H1 (cell line): ENCODE data around the gene ACYP1. TPM values are rescaled to one million over a fixed set of nuclear protein-coding genes. Genes with fewer than 3 reads are reported as not detected.

Experiments
- CTCF ChIA-PET: fragments of 300-600 bp; sonication (Branson Sonifier 250); formaldehyde crosslinking; loops from one replicate; lab custom pipeline; 2021; ENCODE audit not compliant: partially characterized antibody; lab: Charles Lee
- POLR2A ChIA-PET: fragments of 300-600 bp; sonication (Branson Sonifier 250); formaldehyde crosslinking; loops from one replicate; lab custom pipeline; 2021; ENCODE audit warnings: inconsistent platforms; ENCODE audit not compliant: partially characterized antibody; lab: Charles Lee
- DNase-seq, 2 experiments: peaks; one replicate each; pipeline versions ENCODE4 v3.0.0 to v3.0.0-alpha.2; 2010 to 2022; ENCODE audit warnings: low spot score in 2 of 2, low read depth in 1 of 2, mixed read lengths in 1 of 2
- FAIRE-seq: peaks from 2 replicates; lab custom pipeline; 2011; peaks lifted over from hg19 to GRCh38; lab: Jason Lieb, UNC
- H2AFZ ChIP-seq: 2 replicates; pipeline ENCODE4 v1.8.1; 2012; ENCODE audit warnings: low read length, inconsistent platforms
- H2AK5ac ChIP-seq: 2 replicates; pipeline ENCODE4 v1.6.1; 2013; ENCODE audit warnings: low read depth, low read length
- H2BK120ac ChIP-seq: replicated peaks from 2 replicates; pipeline ENCODE3; 2013; ENCODE audit warnings: low read depth, low read length, inconsistent platforms
- H2BK12ac ChIP-seq: 2 replicates; pipeline ENCODE4 v1.6.1; 2013; ENCODE audit warnings: low read depth, low read length
- H2BK15ac ChIP-seq: 2 replicates; pipeline ENCODE4 v1.6.1; 2013; ENCODE audit warnings: low read length
- H2BK20ac ChIP-seq: 2 replicates; pipeline ENCODE4 v1.6.1; 2013; ENCODE audit warnings: low read length
- H2BK5ac ChIP-seq: 2 replicates; pipeline ENCODE4 v1.6.1; 2013; ENCODE audit warnings: low read depth, low read length
- H3K14ac ChIP-seq: 2 replicates; pipeline ENCODE4 v1.6.1; 2013; ENCODE audit warnings: inconsistent platforms; ENCODE audit not compliant: insufficient read length
- H3K18ac ChIP-seq: 2 replicates; pipeline ENCODE4 v1.6.1; 2013; ENCODE audit warnings: low read length; ENCODE audit errors: extremely low read depth
- H3K23ac ChIP-seq: 2 replicates; pipeline ENCODE4 v1.6.1; 2013; ENCODE audit warnings: inconsistent platforms; ENCODE audit not compliant: insufficient read length
- H3K23me2 ChIP-seq: 2 replicates; pipeline ENCODE4 v1.6.1; 2013; ENCODE audit warnings: low read depth, low read length
- H3K27ac ChIP-seq: 2 replicates; pipeline ENCODE4 v1.6.1; 2011; ENCODE audit warnings: low read depth, low read length, inconsistent platforms
- H3K27me3 ChIP-seq, 4 experiments: replicated peaks in 1 of 4; 1 replicate in 1 of 4; 2 replicates in 3 of 4; pipeline versions ENCODE4 v1.6.1 to v1.8.1; 2011 to 2013; ENCODE audit warnings: low read length in 3 of 4, mild to moderate bottlenecking in 3 of 4, inconsistent platforms in 2 of 4, mixed read lengths in 2 of 4, moderate library complexity in 1 of 4; ENCODE audit not compliant: control insufficient read depth in 3 of 4, insufficient read depth in 3 of 4; ENCODE audit errors: extremely low read depth in 1 of 4
- H3K36me3 ChIP-seq, 4 experiments: 2 replicates each; pipeline versions ENCODE4 v1.6.1 to v1.8.1; 2011 to 2013; ENCODE audit warnings: mild to moderate bottlenecking in 4 of 4, low read length in 3 of 4, moderate library complexity in 2 of 4, control low read depth in 1 of 4, inconsistent platforms in 1 of 4; ENCODE audit not compliant: insufficient read depth in 4 of 4, control insufficient read depth in 2 of 4
- H3K4ac ChIP-seq: replicated peaks from 2 replicates; pipeline ENCODE3; 2013; ENCODE audit warnings: low read length, low read depth, mixed read lengths, inconsistent platforms; ENCODE audit not compliant: insufficient read length
- H3K4me1 ChIP-seq, 4 experiments: replicated peaks in 1 of 4; 1 replicate in 1 of 4; 2 replicates in 3 of 4; pipeline versions ENCODE4 v1.6.1 to v1.8.1; 2011 to 2013; ENCODE audit warnings: low read length in 3 of 4, inconsistent platforms in 2 of 4, mixed read lengths in 1 of 4; ENCODE audit not compliant: insufficient read depth in 4 of 4, control insufficient read depth in 3 of 4
- H3K4me2 ChIP-seq, 2 experiments: 2 replicates each; pipeline versions ENCODE4 v1.6.1 to v1.8.1; 2011 to 2013; ENCODE audit warnings: low read depth in 2 of 2, low read length in 2 of 2, control low read depth in 1 of 2, inconsistent platforms in 1 of 2, mild to moderate bottlenecking in 1 of 2; ENCODE audit not compliant: insufficient read depth in 1 of 2
- H3K4me3 ChIP-seq, 4 experiments: fragments of 200-600, 300-600 bp in 1 of 4; sonication (generic), shearing (Covaris generic), sonication (Bioruptor Twin) in 1 of 4; 2 replicates each; pipeline versions ENCODE4 v1.5.1 to v1.8.1; 2011 to 2016; ENCODE audit warnings: low read length in 4 of 4, low read depth in 3 of 4, control low read depth in 2 of 4, inconsistent platforms in 2 of 4, mild to moderate bottlenecking in 2 of 4, mixed read lengths in 1 of 4, moderate library complexity in 1 of 4; ENCODE audit not compliant: insufficient read depth in 2 of 4; ENCODE audit errors: extremely low read depth in 1 of 4
- H3K56ac ChIP-seq: replicated peaks from 2 replicates; pipeline ENCODE3; 2013; ENCODE audit warnings: low read depth, mild to moderate bottlenecking, mixed read lengths, low read length, inconsistent platforms; ENCODE audit not compliant: insufficient read length
- H3K79me1 ChIP-seq: 2 replicates; pipeline ENCODE4 v1.6.1; 2013; ENCODE audit warnings: low read depth, low read length, control low read depth
- H3K79me2 ChIP-seq, 2 experiments: 2 replicates each; pipeline versions ENCODE4 v1.6.1 to v1.8.1; 2012 to 2013; ENCODE audit warnings: low read length in 2 of 2, mild to moderate bottlenecking in 2 of 2, inconsistent platforms in 1 of 2; ENCODE audit not compliant: insufficient read depth in 2 of 2, control insufficient read depth in 1 of 2
- H3K9ac ChIP-seq, 4 experiments: replicated peaks in 1 of 4; 1 replicate in 1 of 4; 2 replicates in 3 of 4; pipeline versions ENCODE4 v1.6.1 to v1.8.1; 2011 to 2013; ENCODE audit warnings: low read depth in 3 of 4, low read length in 3 of 4, control low read depth in 2 of 4, mild to moderate bottlenecking in 2 of 4, moderate library complexity in 2 of 4, inconsistent platforms in 1 of 4; ENCODE audit errors: extremely low read depth in 1 of 4
- H3K9me3 ChIP-seq, 2 experiments: 2 replicates each; pipeline versions ENCODE4 v1.6.1 to v1.8.1; 2012 to 2013; ENCODE audit warnings: mild to moderate bottlenecking in 2 of 2, moderate library complexity in 2 of 2, control low read depth in 1 of 2, inconsistent platforms in 1 of 2, low read depth in 1 of 2, low read length in 1 of 2, mixed read lengths in 1 of 2; ENCODE audit not compliant: insufficient read depth in 2 of 2
- H4K20me1 ChIP-seq, 2 experiments: replicated peaks in 1 of 2; 2 replicates each; pipeline versions ENCODE3 to v1.8.1; 2011 to 2013; ENCODE audit warnings: inconsistent platforms in 2 of 2, low read length in 2 of 2, mild to moderate bottlenecking in 1 of 2; ENCODE audit not compliant: insufficient read depth in 2 of 2, control insufficient read depth in 1 of 2
- H4K5ac ChIP-seq: 2 replicates; pipeline ENCODE4 v1.6.1; 2013; ENCODE audit warnings: low read length, low read depth, mixed read lengths, inconsistent platforms; ENCODE audit not compliant: insufficient read length
- H4K8ac ChIP-seq: 2 replicates; pipeline ENCODE4 v1.8.0; 2013; ENCODE audit warnings: mild to moderate bottlenecking, moderate library complexity, low read length, inconsistent platforms; ENCODE audit not compliant: insufficient read depth; ENCODE audit errors: extremely low read depth
- H4K91ac ChIP-seq: replicated peaks from 2 replicates; pipeline ENCODE3; 2013; ENCODE audit warnings: low read length, mixed read lengths, inconsistent platforms; ENCODE audit not compliant: insufficient read length
- CHD1 ChIP-seq: IDR thresholded peaks from 2 replicates; pipeline ENCODE4 v1.6.1; 2012; ENCODE audit warnings: low read depth, low read length, improper control_type of control experiment
- EP300 ChIP-seq, 2 experiments: IDR thresholded peaks; 1 replicate in 1 of 2; 2 replicates in 1 of 2; pipeline ENCODE4 v1.6.1; 2011 to 2012; ENCODE audit warnings: low read depth in 2 of 2, low read length in 2 of 2, mild to moderate bottlenecking in 2 of 2, borderline replicate concordance in 1 of 2, inconsistent platforms in 1 of 2, moderate library complexity in 1 of 2
- MAFK ChIP-seq: IDR thresholded peaks from 2 replicates; pipeline ENCODE4 v1.6.1; 2012; ENCODE audit warnings: low read depth, mild to moderate bottlenecking, improper control_type of control experiment, low read length
- POLR2A ChIP-seq, 2 experiments: IDR thresholded peaks; 1 replicate in 1 of 2; 2 replicates in 1 of 2; pipeline ENCODE4 v1.6.1; 2011; ENCODE audit warnings: low read depth in 2 of 2, low read length in 2 of 2, mild to moderate bottlenecking in 2 of 2; ENCODE audit errors: control extremely low read depth in 1 of 2
- RBBP5 ChIP-seq: IDR thresholded peaks from 2 replicates; pipeline ENCODE4 v1.7.1; 2012; ENCODE audit warnings: low read depth, mild to moderate bottlenecking, inconsistent platforms, low read length, moderate library complexity, borderline replicate concordance
- WGBS, 2 experiments: shearing (Covaris generic) in 1 of 2; methylation state at CpG; one replicate each; pipeline versions ENCODE4 v1.1.6 to v1.1.7; 2013 to 2015; ENCODE audit warnings: low lambda C conversion rate in 2 of 2, mixed read lengths in 2 of 2, inconsistent platforms in 1 of 2, low coverage in 1 of 2, missing lambda C conversion rate in 1 of 2; ENCODE audit not compliant: insufficient replicate concordance in 2 of 2, insufficient coverage in 1 of 2, insufficient read length in 1 of 2; ENCODE audit errors: extremely low coverage in 1 of 2, missing lambda C conversion rate in 1 of 2; 5-methylcytosine and 5-hydroxymethylcytosine counted together
- polyA plus RNA-seq, 7 experiments: library from polyadenylated mRNA; depleted of rRNA in 3 of 7; stranded (reverse) in 5 of 7; unstranded in 2 of 7; fragments of >200 nt in 5 of 7; fragments of 200-250 nt in 2 of 7; gene quantifications; 1 replicate in 5 of 7; 2 replicates in 1 of 7; 4 replicates in 1 of 7; pipeline versions ENCODE4 v1.2.1 to v1.2.3, GENCODE V29; 2011 to 2013; ENCODE audit warnings: missing spikeins in 2 of 7, mixed read lengths in 2 of 7
- total RNA-seq: library from RNA; stranded (reverse); fragmentation: NEBNext Ultra II Directional; extraction: Animal tissue kit (Norgen Biotek cat#: 25700); gene quantifications from 2 replicates; pipeline ENCODE4 v1.2.1, GENCODE V29; 2021

ACYP1 gene
- total and polyA plus RNA-seq, 2 of the 8 experiments (the other 6 are each of a cell fraction or from before 2014, with no cell fraction given) = 22.3 to 24.8 TPM

- no peak overlapping the region for H4K91ac ChIP-seq
- no peak overlapping the region for H2BK120ac ChIP-seq
- H3K9me3 ChIP-seq = no peaks in the 10 kb centered on the region
- H3K79me2 ChIP-seq = no peaks in the 10 kb centered on the region
- no peaks in the 10 kb centered on the region; a peak in 1 of 8 replicates for H3K36me3 ChIP-seq
- H3K9ac ChIP-seq = no peak overlapping the region
- H2BK12ac ChIP-seq = no peak overlapping the region
- no peak overlapping the region for H4K8ac ChIP-seq
- no peak overlapping the region for H2AK5ac ChIP-seq
- CTCF ChIA-PET = interaction anchor here (1.6 to 2.8 kb wide), 4 partner anchors 27 to 104 kb away, joined by 3 to 17 read pairs (median 8); no protein-coding TSS in a partner anchor
- no peak overlapping the region for H3K18ac ChIP-seq
- POLR2A ChIA-PET = interaction anchor here (1.0 to 3.0 kb wide), 4 partner anchors 12 to 26 kb away, joined by 3 to 15 read pairs (median 6); partner anchors contain the start of genes ACYP1 and ZC2HC1C
- H3K23me2 ChIP-seq = no peaks in the 10 kb centered on the region; the same call in 1 of the 2 replicates
- FAIRE-seq = no peak
- no peak overlapping the region for H2BK20ac ChIP-seq
- H3K4ac ChIP-seq = no peak overlapping the region
- no peak overlapping the region for H3K23ac ChIP-seq
- H3K56ac ChIP-seq = no peak overlapping the region
- H4K20me1 ChIP-seq = no peaks in the 10 kb centered on the region
- no peaks in the 10 kb centered on the region for H3K27me3 ChIP-seq
- H3K4me1 ChIP-seq = peaks cover 0 to 4% (median 0%) of the 10 kb centered on the region in 4 experiments; a peak in 3 of 7 replicates
- H3K14ac ChIP-seq = no peak overlapping the region
- H4K5ac ChIP-seq = no peak overlapping the region
- 95% methylated on average over 3 of the region's 3 CpGs; no CpG with 5 or more reads in 1 of the 2 experiments for WGBS, 2 experiments
- no peak overlapping the region for H2BK5ac ChIP-seq
- H3K27ac ChIP-seq = no peak overlapping the region
- no peak overlapping the region for H2BK15ac ChIP-seq
- H3K4me2 ChIP-seq = no peak overlapping the region
- H2AFZ ChIP-seq = no peak overlapping the region
- no peak overlapping the region for H3K4me3 ChIP-seq
- DNase-seq = no peak
- TF ChIP-seq POLR2A (IDR thresholded peaks at IDR 0.05; ENCODE audit: control extremely low read depth in 1 of 2, low read depth in 2 of 2, low read length in 2 of 2) (no peak), EP300 (IDR thresholded peaks at IDR 0.05; ENCODE audit: borderline replicate concordance in 1 of 2, low read depth in 2 of 2, low read length in 2 of 2) (no peak), CHD1 (no peak), MAFK (no peak), RBBP5 (no peak)
- TF ChIP-seq, all 59 proteins: peak for 0
- H3K79me1 ChIP-seq = no peaks in the 10 kb centered on the region
These were observed 14.1 kb downstream of the ACYP1 start for GRCh38 chr14:75049731-75050201.
